Measurements from ENCODE around the gene CSF3.

DNA sequence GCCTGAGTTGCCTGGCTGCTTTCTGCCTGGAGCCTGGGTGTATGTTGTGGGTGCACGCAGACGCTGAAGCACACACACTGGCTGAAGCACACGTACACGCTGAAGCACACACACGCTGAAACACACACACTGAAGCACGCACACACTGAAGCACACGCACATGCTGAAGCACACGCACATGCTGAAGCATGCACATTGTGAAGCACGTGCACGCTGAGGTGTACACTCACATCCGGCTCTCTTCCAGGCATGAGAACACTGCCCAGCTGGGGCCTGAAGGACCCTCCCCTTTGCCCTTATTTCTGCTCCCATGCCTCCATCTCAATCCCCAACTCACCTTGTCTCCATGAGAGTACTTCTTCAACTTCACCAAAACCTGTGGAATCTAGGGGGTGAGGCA, 16.5 kb downstream of the CSF3 start:
- TF ChIP-seq, protein P1, sequence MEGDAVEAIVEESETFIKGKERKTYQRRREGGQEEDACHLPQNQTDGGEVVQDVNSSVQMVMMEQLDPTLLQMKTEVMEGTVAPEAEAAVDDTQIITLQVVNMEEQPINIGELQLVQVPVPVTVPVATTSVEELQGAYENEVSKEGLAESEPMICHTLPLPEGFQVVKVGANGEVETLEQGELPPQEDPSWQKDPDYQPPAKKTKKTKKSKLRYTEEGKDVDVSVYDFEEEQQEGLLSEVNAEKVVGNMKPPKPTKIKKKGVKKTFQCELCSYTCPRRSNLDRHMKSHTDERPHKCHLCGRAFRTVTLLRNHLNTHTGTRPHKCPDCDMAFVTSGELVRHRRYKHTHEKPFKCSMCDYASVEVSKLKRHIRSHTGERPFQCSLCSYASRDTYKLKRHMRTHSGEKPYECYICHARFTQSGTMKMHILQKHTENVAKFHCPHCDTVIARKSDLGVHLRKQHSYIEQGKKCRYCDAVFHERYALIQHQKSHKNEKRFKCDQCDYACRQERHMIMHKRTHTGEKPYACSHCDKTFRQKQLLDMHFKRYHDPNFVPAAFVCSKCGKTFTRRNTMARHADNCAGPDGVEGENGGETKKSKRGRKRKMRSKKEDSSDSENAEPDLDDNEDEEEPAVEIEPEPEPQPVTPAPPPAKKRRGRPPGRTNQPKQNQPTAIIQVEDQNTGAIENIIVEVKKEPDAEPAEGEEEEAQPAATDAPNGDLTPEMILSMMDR (IDR thresholded peaks at IDR 0.05): no peak
- no peak for TF ChIP-seq POLR2A (IDR thresholded peaks at IDR 0.05)

Measured in adrenal gland (tissue), 5 donors.